Endothelial cell (in vitro differentiated cells): ENCODE results near the gene C1orf35. TPM values are rescaled to one million over a fixed set of nuclear protein-coding genes. Genes with fewer than 3 reads are reported as not detected.

Experiments
- DNase-seq: peaks from one replicate; pipeline ENCODE4 v3.0.0; 2021; ENCODE audit warnings: low spot score
- H3K27ac Mint-ChIP-seq: one replicate; pipeline ENCODE4 v1.8.0; 2021; ENCODE audit warnings: mixed read lengths, inconsistent platforms; ENCODE audit not compliant: unreplicated experiment
- H3K27me3 Mint-ChIP-seq: one replicate; pipeline ENCODE4 v1.8.0; 2021; ENCODE audit warnings: mild to moderate bottlenecking, moderate library complexity, mixed read lengths, inconsistent platforms; ENCODE audit not compliant: unreplicated experiment
- H3K36me3 Mint-ChIP-seq: one replicate; pipeline ENCODE4 v1.8.0; 2021; ENCODE audit warnings: mild to moderate bottlenecking, low read depth, mixed read lengths, inconsistent platforms; ENCODE audit not compliant: unreplicated experiment
- H3K4me1 Mint-ChIP-seq: one replicate; pipeline ENCODE4 v1.8.0; 2021; ENCODE audit warnings: mild to moderate bottlenecking, mixed read lengths, inconsistent platforms; ENCODE audit not compliant: unreplicated experiment
- H3K4me3 Mint-ChIP-seq: one replicate; pipeline ENCODE4 v1.8.0; 2021; ENCODE audit warnings: mild to moderate bottlenecking, mixed read lengths, inconsistent platforms; ENCODE audit not compliant: unreplicated experiment
- H3K9me3 Mint-ChIP-seq: one replicate; pipeline ENCODE4 v1.8.0; 2021; ENCODE audit warnings: mixed read lengths, inconsistent platforms; ENCODE audit not compliant: unreplicated experiment
- CTCF ChIP-seq: fragments of 200-600 bp; sonication (generic); IDR thresholded peaks from one replicate; pipeline ENCODE4 v1.5.0; 2021; ENCODE audit warnings: antibody characterized with exemption; ENCODE audit not compliant: unreplicated experiment
- total RNA-seq: library from RNA; stranded (reverse); fragmentation: NEBNext Ultra II Directional; extraction: Animal tissue kit (Norgen Biotek cat#: 25700); gene quantifications from one replicate; pipeline ENCODE4 v1.2.1, GENCODE V29; 2021; ENCODE audit not compliant: unreplicated experiment

The C1orf35 gene
- total RNA-seq, 1 donor from 2014 or later, result 23.2 TPM

- H3K9me3 Mint-ChIP-seq, result no peaks in the 10 kb centered on the region
- no peak for DNase-seq
- H3K27me3 Mint-ChIP-seq, result peaks cover 15% of the 10 kb centered on the region
- H3K4me1 Mint-ChIP-seq, result no peaks in the 10 kb centered on the region
- no peaks in the 10 kb centered on the region for H3K36me3 Mint-ChIP-seq
- no peak for TF ChIP-seq CTCF
- H3K27ac Mint-ChIP-seq, result no peak overlapping the region
- H3K4me3 Mint-ChIP-seq, result no peak overlapping the region
Measured at GRCh38 chr1:228066891-228067654, 36.1 kb downstream of the C1orf35 start.

GRCh38 chr1:228066416-228066815, 36.7 kb downstream of the C1orf35 start:
- no peak for DNase-seq
- H3K9me3 Mint-ChIP-seq, result no peaks in the 10 kb centered on the region
- TF ChIP-seq CTCF, result no peak
- H3K27me3 Mint-ChIP-seq, result peaks cover 15% of the 10 kb centered on the region
- H3K4me1 Mint-ChIP-seq, result no peaks in the 10 kb centered on the region
- no peak overlapping the region for H3K27ac Mint-ChIP-seq
- no peaks in the 10 kb centered on the region for H3K36me3 Mint-ChIP-seq
- no peak overlapping the region for H3K4me3 Mint-ChIP-seq

- Mint-ChIP-seq H3K27ac (no peak overlapping the region), H3K36me3 (no peaks in the 10 kb centered on the region), H3K27me3 (peaks cover 19% of the 10 kb centered on the region), H3K4me1 (peaks cover 3% of the 10 kb centered on the region), H3K9me3 (peaks cover 4% of the 10 kb centered on the region), H3K4me3 (no peak overlapping the region)
- TF ChIP-seq CTCF, result no peak
- DNase-seq, result no peak
Measured at GRCh38 chr1:228065543-228066347, 37.4 kb downstream of the C1orf35 start.

- no peak overlapping the region for H3K27ac Mint-ChIP-seq
- peaks cover 3% of the 10 kb centered on the region for H3K4me1 Mint-ChIP-seq
- peaks cover 19% of the 10 kb centered on the region for H3K27me3 Mint-ChIP-seq
- H3K36me3 Mint-ChIP-seq, result no peaks in the 10 kb centered on the region
- no peak for DNase-seq
- peaks cover 4% of the 10 kb centered on the region for H3K9me3 Mint-ChIP-seq
- no peak overlapping the region for H3K4me3 Mint-ChIP-seq
- no peak for TF ChIP-seq CTCF
Measured at GRCh38 chr1:228064741-228065542, 38.2 kb downstream of the C1orf35 start.
